ENCODE measurements around the gene DIP2B. TPM values are rescaled to one million over a fixed set of nuclear protein-coding genes. Genes with fewer than 3 reads are reported as not detected.
"Not testable (repeated sequence)": the region's sequence is repeated elsewhere in the genome, so short reads cannot be mapped to it uniquely, and the experiment has no call there.

Gene DIP2B
- polyA plus RNA-seq, 1 donor: 28.1 TPM

- DNase-seq: no peak
Measured at GRCh38 chr12:50679612-50680011, 174.8 kb downstream of the DIP2B start.

- not testable (repeated sequence) for DNase-seq
Measured at GRCh38 chr12:50681064-50681463, 176.3 kb downstream of the DIP2B start.

- DNase-seq: no peak
Measured at GRCh38 chr12:50685641-50686040, 180.9 kb downstream of the DIP2B start.

GRCh38 chr12:50686406-50686805 lies 181.6 kb downstream of the DIP2B start:
- DNase-seq: no peak

GRCh38 chr12:50686976-50687375 lies 182.2 kb downstream of the DIP2B start:
- no peak for DNase-seq

GRCh38 chr12:50689437-50689836 lies 184.7 kb downstream of the DIP2B start:
- DNase-seq: no peak

- DNase-seq: peak; percentile 40
Measured at GRCh38 chr12:50690925-50691324, 186.1 kb downstream of the DIP2B start.

GRCh38 chr12:50695961-50696360 lies 191.2 kb downstream of the DIP2B start:
- DNase-seq: no peak

GRCh38 chr12:50696931-50697330 lies 192.1 kb downstream of the DIP2B start:
- DNase-seq: no peak

GRCh38 chr12:50699154-50699553 lies 194.4 kb downstream of the DIP2B start:
- no peak for DNase-seq

- no peak for DNase-seq
Measured at GRCh38 chr12:50699940-50700339, 195.2 kb downstream of the DIP2B start.

- no peak for DNase-seq
Measured at GRCh38 chr12:50706606-50707005, 201.8 kb downstream of the DIP2B start.

GRCh38 chr12:50707396-50707795 lies 202.6 kb downstream of the DIP2B start:
- no peak for DNase-seq

- DNase-seq: no peak
Measured at GRCh38 chr12:50708631-50709030, 203.8 kb downstream of the DIP2B start.

GRCh38 chr12:50711121-50711520 lies 206.3 kb downstream of the DIP2B start:
- DNase-seq: no peak

- DNase-seq: no peak
Measured at GRCh38 chr12:50715174-50715573, 210.4 kb downstream of the DIP2B start.

GRCh38 chr12:50718760-50719159 lies 214.0 kb downstream of the DIP2B start:
- DNase-seq: no peak

GRCh38 chr12:50720085-50720484 lies 215.3 kb downstream of the DIP2B start:
- no peak for DNase-seq

- no peak for DNase-seq
Measured at GRCh38 chr12:50720501-50720900, 215.7 kb downstream of the DIP2B start.

GRCh38 chr12:50723865-50724264 lies 219.1 kb downstream of the DIP2B start:
- DNase-seq: no peak

- DNase-seq: no peak
Measured at GRCh38 chr12:50725011-50725942, 220.5 kb downstream of the DIP2B start.

GRCh38 chr12:50727466-50727865 lies 222.7 kb downstream of the DIP2B start:
- DNase-seq: no peak

- DNase-seq: no peak
Measured at GRCh38 chr12:50728417-50728816, 223.6 kb downstream of the DIP2B start.

GRCh38 chr12:50728841-50729240 lies 224.1 kb downstream of the DIP2B start:
- DNase-seq: no peak
